Effector memory CD8-positive, alpha-beta T cell (primary cell): Measurements from ENCODE around the gene PLCB4.

Experiments
- ATAC-seq: fragments of 150-1000 bp; cut with Tn5 transposase; replicated peaks from 2 replicates; pipeline ENCODE4 v1.10.0; 2021; ENCODE audit warnings: mild to moderate bottlenecking, moderate library complexity
- DNase-seq, 3 experiments: peaks; one replicate each; pipeline ENCODE4 v3.0.0; 2021
- H3K27ac Mint-ChIP-seq, 2 donors: one replicate each; pipeline ENCODE4 v1.8.0; 2022; ENCODE audit warnings: mild to moderate bottlenecking in 2 of 2, mixed read lengths in 2 of 2, moderate library complexity in 2 of 2
- H3K27me3 Mint-ChIP-seq, 2 donors: one replicate each; pipeline ENCODE4 v1.8.0; 2022; ENCODE audit warnings: mixed read lengths in 2 of 2
- H3K36me3 Mint-ChIP-seq: one replicate; pipeline ENCODE4 v1.8.0; 2022; ENCODE audit warnings: mild to moderate bottlenecking, moderate library complexity, mixed read lengths; ENCODE audit not compliant: insufficient read depth
- H3K4me1 Mint-ChIP-seq, 2 donors: one replicate each; pipeline ENCODE4 v1.8.0; 2022; ENCODE audit warnings: low read depth in 2 of 2, mixed read lengths in 2 of 2
- H3K4me3 Mint-ChIP-seq, 2 donors: one replicate each; pipeline ENCODE4 v1.8.0; 2022; ENCODE audit warnings: mild to moderate bottlenecking in 2 of 2, mixed read lengths in 2 of 2, moderate library complexity in 2 of 2
- H3K9me3 Mint-ChIP-seq, 2 donors: one replicate each; pipeline ENCODE4 v1.8.0; 2022; ENCODE audit warnings: mixed read lengths in 2 of 2

The PLCB4 gene

GRCh38 chr20:9442858-9443257 lies 374.0 kb downstream of the PLCB4 start:
- Mint-ChIP-seq H3K36me3 (no peaks in the 10 kb centered on the region), H3K9me3 (peaks cover 9 to 18% of the 10 kb centered on the region in 2 donors), H3K4me3 (no peak overlapping the region), H3K27me3 (no peaks in the 10 kb centered on the region), H3K4me1 (no peaks in the 10 kb centered on the region), H3K27ac (no peak overlapping the region)
- DNase-seq (no peak), ATAC-seq (no peak)

GRCh38 chr20:9444921-9445320 lies 376.0 kb downstream of the PLCB4 start:
- DNase-seq: no peak
- no peaks in the 10 kb centered on the region for H3K36me3 Mint-ChIP-seq
- no peaks in the 10 kb centered on the region for H3K4me1 Mint-ChIP-seq
- no peak for ATAC-seq
- no peak overlapping the region for H3K4me3 Mint-ChIP-seq
- H3K27me3 Mint-ChIP-seq: no peaks in the 10 kb centered on the region
- H3K27ac Mint-ChIP-seq: no peak overlapping the region
- peaks cover 4 to 7% of the 10 kb centered on the region in 2 donors for H3K9me3 Mint-ChIP-seq

- no peak overlapping the region for H3K4me3 Mint-ChIP-seq
- no peak overlapping the region for H3K27ac Mint-ChIP-seq
- H3K27me3 Mint-ChIP-seq: no peaks in the 10 kb centered on the region
- peaks cover 0 to 1% of the 10 kb centered on the region in 2 donors for H3K9me3 Mint-ChIP-seq
- H3K4me1 Mint-ChIP-seq: no peaks in the 10 kb centered on the region
- no peak for DNase-seq
- no peaks in the 10 kb centered on the region for H3K36me3 Mint-ChIP-seq
- ATAC-seq: no peak
These were observed 378.3 kb downstream of the PLCB4 start for GRCh38 chr20:9447182-9447581.

GRCh38 chr20:9453201-9453600 lies 384.3 kb downstream of the PLCB4 start:
- H3K9me3 Mint-ChIP-seq: peaks cover 0 to 5% of the 10 kb centered on the region in 2 donors

GRCh38 chr20:9454791-9455190 lies 385.9 kb downstream of the PLCB4 start:
- Mint-ChIP-seq H3K27ac (no peak overlapping the region), H3K9me3 (peaks cover 0 to 5% of the 10 kb centered on the region in 2 donors), H3K27me3 (no peaks in the 10 kb centered on the region), H3K4me3 (no peak overlapping the region), H3K36me3 (no peaks in the 10 kb centered on the region), H3K4me1 (no peaks in the 10 kb centered on the region)
- ATAC-seq (no peak), DNase-seq (no peak)

More at GRCh38 chr20:9453201-9453600, 384.3 kb downstream of the PLCB4 start:
- Mint-ChIP-seq H3K27ac (no peak overlapping the region), H3K4me3 (no peak overlapping the region), H3K4me1 (no peaks in the 10 kb centered on the region), H3K36me3 (no peaks in the 10 kb centered on the region), H3K27me3 (no peaks in the 10 kb centered on the region)
- ATAC-seq (no peak), DNase-seq (no peak)

- ATAC-seq (no peak), DNase-seq (no peak)
- no peak overlapping the region for H3K27ac Mint-ChIP-seq
- H3K4me1 Mint-ChIP-seq: no peaks in the 10 kb centered on the region
- H3K36me3 Mint-ChIP-seq: no peaks in the 10 kb centered on the region
- no peak overlapping the region for H3K4me3 Mint-ChIP-seq
- peaks cover under 1 to 3% of the 10 kb centered on the region in 2 donors for H3K9me3 Mint-ChIP-seq
- no peaks in the 10 kb centered on the region for H3K27me3 Mint-ChIP-seq
These were observed 388.2 kb downstream of the PLCB4 start for GRCh38 chr20:9457136-9457535.

- H3K4me3 Mint-ChIP-seq: no peak overlapping the region
- peaks cover 0 to 7% of the 10 kb centered on the region in 2 donors for H3K9me3 Mint-ChIP-seq
- H3K27me3 Mint-ChIP-seq: no peaks in the 10 kb centered on the region
- ATAC-seq (no peak), DNase-seq (no peak)
- no peaks in the 10 kb centered on the region for H3K36me3 Mint-ChIP-seq
- H3K27ac Mint-ChIP-seq: no peak overlapping the region
- H3K4me1 Mint-ChIP-seq: no peaks in the 10 kb centered on the region
These were observed 389.4 kb downstream of the PLCB4 start for GRCh38 chr20:9458138-9458796.

GRCh38 chr20:9460518-9460917 lies 391.6 kb downstream of the PLCB4 start:
- no peak for ATAC-seq
- Mint-ChIP-seq H3K36me3 (no peaks in the 10 kb centered on the region), H3K4me1 (no peaks in the 10 kb centered on the region), H3K9me3 (peaks cover 5 to 7% of the 10 kb centered on the region in 2 donors), H3K27me3 (no peaks in the 10 kb centered on the region), H3K27ac (no peak overlapping the region), H3K4me3 (no peak overlapping the region)
- DNase-seq: no peak

- DNase-seq (no peak), ATAC-seq (no peak)
- H3K4me1 Mint-ChIP-seq: no peaks in the 10 kb centered on the region
- no peaks in the 10 kb centered on the region for H3K36me3 Mint-ChIP-seq
- H3K9me3 Mint-ChIP-seq: peaks cover 6% of the 10 kb centered on the region in 2 donors
- H3K27me3 Mint-ChIP-seq: no peaks in the 10 kb centered on the region
- no peak overlapping the region for H3K27ac Mint-ChIP-seq
- no peak overlapping the region for H3K4me3 Mint-ChIP-seq
These were observed 399.1 kb downstream of the PLCB4 start for GRCh38 chr20:9467995-9468394.

GRCh38 chr20:9474835-9475415 lies 406.0 kb downstream of the PLCB4 start:
- Mint-ChIP-seq H3K4me3 (no peak overlapping the region), H3K27ac (no peak overlapping the region), H3K4me1 (no peaks in the 10 kb centered on the region), H3K27me3 (no peaks in the 10 kb centered on the region), H3K36me3 (no peaks in the 10 kb centered on the region), H3K9me3 (peaks cover 1 to 6% of the 10 kb centered on the region in 2 donors)
- DNase-seq (no peak), ATAC-seq (no peak)

- Mint-ChIP-seq H3K27ac (no peak overlapping the region), H3K36me3 (no peaks in the 10 kb centered on the region), H3K27me3 (no peaks in the 10 kb centered on the region)
These were observed 406.6 kb downstream of the PLCB4 start for GRCh38 chr20:9475456-9475855.

GRCh38 chr20:9476174-9476573 lies 407.3 kb downstream of the PLCB4 start:
- Mint-ChIP-seq H3K9me3 (peaks cover 4 to 6% of the 10 kb centered on the region in 2 donors), H3K4me3 (no peak overlapping the region), H3K4me1 (no peaks in the 10 kb centered on the region), H3K36me3 (no peaks in the 10 kb centered on the region), H3K27ac (no peak overlapping the region), H3K27me3 (no peaks in the 10 kb centered on the region)
- ATAC-seq: no peak
- DNase-seq: no peak

More at GRCh38 chr20:9475456-9475855, 406.6 kb downstream of the PLCB4 start:
- DNase-seq (no peak), ATAC-seq (no peak)
- Mint-ChIP-seq H3K4me1 (no peaks in the 10 kb centered on the region), H3K4me3 (no peak overlapping the region), H3K9me3 (peaks cover 1 to 6% of the 10 kb centered on the region in 2 donors)

- Mint-ChIP-seq H3K4me1 (no peaks in the 10 kb centered on the region), H3K36me3 (no peaks in the 10 kb centered on the region), H3K4me3 (no peak overlapping the region), H3K27me3 (no peaks in the 10 kb centered on the region), H3K9me3 (peaks cover 1 to 3% of the 10 kb centered on the region in 2 donors), H3K27ac (no peak overlapping the region)
- ATAC-seq (no peak), DNase-seq (no peak)
These were observed 407.8 kb downstream of the PLCB4 start for GRCh38 chr20:9476637-9477036.

- Mint-ChIP-seq H3K9me3 (peaks cover 3 to 7% of the 10 kb centered on the region in 2 donors), H3K27me3 (no peaks in the 10 kb centered on the region), H3K36me3 (no peaks in the 10 kb centered on the region), H3K4me1 (no peaks in the 10 kb centered on the region), H3K27ac (no peak overlapping the region), H3K4me3 (no peak overlapping the region)
- DNase-seq (no peak), ATAC-seq (no peak)
These were observed 409.9 kb downstream of the PLCB4 start for GRCh38 chr20:9478771-9479170.
